Loucy (cell line): ENCODE results near the gene DIRAS2.

Source experiments
- H2AFZ ChIP-seq: fragments of 200-600 bp; sonication (generic); 2 replicates; pipeline ENCODE4 v1.6.0; 2016; ENCODE audit warnings: antibody characterized with exemption, mild to moderate bottlenecking, low read length, moderate library complexity
- H3F3A ChIP-seq: fragments of 200-600 bp; 2 replicates; pipeline ENCODE4 v1.6.0; 2016; ENCODE audit warnings: antibody characterized with exemption, low read depth, mild to moderate bottlenecking
- H3K27me3 ChIP-seq: fragments of 200-600 bp; sonication (generic); 2 replicates; pipeline ENCODE4 v1.6.1; 2014; ENCODE audit warnings: low read length, mild to moderate bottlenecking; ENCODE audit not compliant: insufficient read depth, poor library complexity, severe bottlenecking
- H3K36me3 ChIP-seq: fragments of 200-600 bp; sonication (generic); 2 replicates; pipeline ENCODE4 v1.6.1; 2016; ENCODE audit warnings: low read length; ENCODE audit not compliant: insufficient read depth
- H3K4me1 ChIP-seq: fragments of 200-600 bp; sonication (generic); 2 replicates; pipeline ENCODE4 v1.5.1; 2014; ENCODE audit warnings: low read length, mild to moderate bottlenecking; ENCODE audit not compliant: insufficient read depth, poor library complexity, severe bottlenecking
- H3K4me2 ChIP-seq: fragments of 200-600 bp; sonication (generic); 2 replicates; pipeline ENCODE4 v1.6.0; 2014; ENCODE audit warnings: antibody characterized with exemption, low read length, low read depth, mild to moderate bottlenecking; ENCODE audit not compliant: poor library complexity, severe bottlenecking
- H3K4me3 ChIP-seq: fragments of 200-600 bp; sonication (generic); 2 replicates; pipeline ENCODE4 v1.5.1; 2014; ENCODE audit warnings: low read length, mild to moderate bottlenecking, mixed read lengths; ENCODE audit not compliant: poor library complexity, severe bottlenecking
- H3K79me2 ChIP-seq: fragments of 200-600 bp; sonication (generic); 2 replicates; pipeline ENCODE4 v1.6.1; 2014; ENCODE audit warnings: low read length; ENCODE audit not compliant: insufficient read depth
- H3K9ac ChIP-seq: fragments of 200-600 bp; sonication (generic); 2 replicates; pipeline ENCODE4 v1.6.0; 2014; ENCODE audit warnings: mild to moderate bottlenecking, low read depth, low read length, moderate library complexity; ENCODE audit not compliant: poor library complexity, severe bottlenecking
- H3K9me2 ChIP-seq: fragments of 200-600 bp; sonication (generic); replicated peaks from 2 replicates; pipeline ENCODE4 v1.6.1; 2016; ENCODE audit warnings: low read depth, low read length, mixed read lengths
- H3K9me3 ChIP-seq: fragments of 200-600 bp; sonication (generic); 2 replicates; pipeline ENCODE4 v1.6.1; 2014; ENCODE audit warnings: mild to moderate bottlenecking, antibody characterized with exemption, low read length, low read depth; ENCODE audit not compliant: insufficient read depth
- H4K20me1 ChIP-seq: fragments of 200-600 bp; sonication (generic); 2 replicates; pipeline ENCODE4 v1.6.0; 2014; ENCODE audit warnings: antibody characterized with exemption, low read length, mild to moderate bottlenecking; ENCODE audit not compliant: insufficient read depth, poor library complexity, severe bottlenecking
- EZH2phosphoT487 ChIP-seq: fragments of 200-600 bp; IDR thresholded peaks from 2 replicates; pipeline ENCODE4 v1.6.1; 2018; ENCODE audit warnings: antibody characterized with exemption, mild to moderate bottlenecking, moderate library complexity, borderline replicate concordance
- TF ChIP-seq, protein P1 (sequence below): fragments of 200-600 bp; sonication (generic); conservative IDR thresholded peaks from 2 replicates; pipeline ENCODE4 v1.5.1; 2014; ENCODE audit warnings: mild to moderate bottlenecking, antibody characterized with exemption, low read length

Gene DIRAS2

DNA sequence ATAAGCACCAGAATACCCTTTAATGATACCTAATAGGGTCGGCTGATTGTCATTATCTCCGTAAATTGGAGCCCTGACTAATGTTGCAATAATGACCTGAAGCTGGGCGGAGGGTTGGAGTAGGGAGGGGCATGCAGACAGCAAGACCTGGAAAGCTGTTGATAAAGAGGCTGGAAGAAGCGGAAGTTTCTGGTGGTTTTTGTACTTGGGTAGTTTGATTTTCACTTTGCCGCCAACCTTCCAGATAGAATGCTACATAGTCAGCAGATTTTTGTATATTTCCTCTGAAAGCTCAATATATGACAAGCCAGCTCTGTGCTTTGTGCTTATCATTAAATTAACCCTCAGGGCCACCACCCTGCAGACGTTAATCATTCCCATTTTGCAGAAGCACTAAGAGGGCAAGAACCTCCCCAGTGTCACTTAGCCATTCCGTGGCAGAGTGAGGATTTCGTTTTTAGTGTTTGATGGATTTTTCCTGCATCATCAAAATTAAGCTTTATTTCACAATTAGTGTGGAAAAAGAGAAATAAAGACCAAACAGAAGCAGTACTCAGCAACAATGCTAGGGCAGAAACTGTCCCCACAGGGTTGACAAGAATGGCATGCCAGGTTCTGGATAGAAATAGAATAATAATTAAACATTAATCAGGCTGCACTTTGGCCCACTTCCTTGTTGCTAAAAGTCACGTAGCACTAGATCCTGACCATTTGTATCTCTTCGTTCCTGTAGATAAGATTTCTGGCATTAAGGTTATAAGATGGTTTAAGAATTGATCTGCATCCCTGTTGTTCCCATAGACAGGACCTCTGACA, 34.7 kb downstream of the DIRAS2 start:
- Histone ChIP-seq H3K9me3 (no peaks in the 10 kb centered on the region), H4K20me1 (no peaks in the 10 kb centered on the region), H3K4me3 (no peak overlapping the region), H3F3A (no peaks in the 10 kb centered on the region), H3K9me2 (no peaks in the 10 kb centered on the region), H3K4me2 (no peak overlapping the region), H3K79me2 (no peaks in the 10 kb centered on the region), H3K36me3 (no peaks in the 10 kb centered on the region), H3K4me1 (no peaks in the 10 kb centered on the region), H2AFZ (no peak overlapping the region), H3K27me3 (no peaks in the 10 kb centered on the region), H3K9ac (no peak overlapping the region)
- TF ChIP-seq, protein P1, sequence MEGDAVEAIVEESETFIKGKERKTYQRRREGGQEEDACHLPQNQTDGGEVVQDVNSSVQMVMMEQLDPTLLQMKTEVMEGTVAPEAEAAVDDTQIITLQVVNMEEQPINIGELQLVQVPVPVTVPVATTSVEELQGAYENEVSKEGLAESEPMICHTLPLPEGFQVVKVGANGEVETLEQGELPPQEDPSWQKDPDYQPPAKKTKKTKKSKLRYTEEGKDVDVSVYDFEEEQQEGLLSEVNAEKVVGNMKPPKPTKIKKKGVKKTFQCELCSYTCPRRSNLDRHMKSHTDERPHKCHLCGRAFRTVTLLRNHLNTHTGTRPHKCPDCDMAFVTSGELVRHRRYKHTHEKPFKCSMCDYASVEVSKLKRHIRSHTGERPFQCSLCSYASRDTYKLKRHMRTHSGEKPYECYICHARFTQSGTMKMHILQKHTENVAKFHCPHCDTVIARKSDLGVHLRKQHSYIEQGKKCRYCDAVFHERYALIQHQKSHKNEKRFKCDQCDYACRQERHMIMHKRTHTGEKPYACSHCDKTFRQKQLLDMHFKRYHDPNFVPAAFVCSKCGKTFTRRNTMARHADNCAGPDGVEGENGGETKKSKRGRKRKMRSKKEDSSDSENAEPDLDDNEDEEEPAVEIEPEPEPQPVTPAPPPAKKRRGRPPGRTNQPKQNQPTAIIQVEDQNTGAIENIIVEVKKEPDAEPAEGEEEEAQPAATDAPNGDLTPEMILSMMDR = no peak
- TF ChIP-seq EZH2phosphoT487 = no peak

DNA sequence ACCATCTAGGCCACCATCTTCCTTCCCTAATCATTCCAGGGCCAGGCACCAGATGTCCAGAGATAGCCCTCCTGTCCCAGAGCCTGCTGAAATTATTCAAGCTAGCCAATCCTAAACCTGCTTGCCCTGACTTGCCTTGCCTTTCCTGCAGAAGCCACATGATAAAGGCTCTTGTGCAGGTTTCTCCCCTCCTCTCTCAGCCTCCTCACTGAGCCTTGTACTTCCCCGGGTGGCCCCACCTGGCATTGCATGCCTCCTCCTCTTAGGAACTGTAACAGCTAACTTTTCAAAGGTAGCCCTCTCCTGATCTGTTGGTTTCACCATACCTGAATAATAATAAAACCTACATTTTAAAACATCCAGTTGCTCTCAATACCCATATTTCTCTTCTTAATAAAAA, 42.6 kb downstream of the DIRAS2 start:
- Histone ChIP-seq H3K4me2 (no peak overlapping the region), H3K9me3 (no peaks in the 10 kb centered on the region), H3F3A (no peaks in the 10 kb centered on the region), H3K36me3 (no peaks in the 10 kb centered on the region), H3K4me3 (no peak overlapping the region), H3K9me2 (no peaks in the 10 kb centered on the region), H4K20me1 (no peaks in the 10 kb centered on the region), H3K79me2 (no peaks in the 10 kb centered on the region), H3K27me3 (no peaks in the 10 kb centered on the region), H3K4me1 (no peaks in the 10 kb centered on the region), H2AFZ (no peak overlapping the region), H3K9ac (no peak overlapping the region)
- TF ChIP-seq EZH2phosphoT487 = no peak
- TF ChIP-seq, protein P1 = no peak

DNA sequence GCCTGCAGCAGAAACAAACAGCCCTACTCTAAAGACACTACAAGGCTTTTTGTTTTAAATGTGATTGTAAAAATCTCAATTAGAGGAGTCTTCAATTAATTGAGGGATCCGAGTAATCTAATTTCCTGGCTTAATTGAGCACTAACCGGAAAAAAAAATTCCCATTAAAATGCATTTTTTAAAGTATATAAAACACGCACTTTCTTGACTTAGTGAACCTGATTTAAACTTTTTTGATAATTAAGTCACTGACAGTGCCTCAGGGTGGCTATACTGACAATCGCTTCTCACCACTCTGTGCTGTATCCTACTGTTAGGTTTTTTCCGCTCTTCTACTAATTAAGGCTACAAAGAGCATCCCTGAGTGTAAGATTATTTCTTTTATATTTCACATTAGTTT, 44.4 kb downstream of the DIRAS2 start:
- Histone ChIP-seq H3K4me3 (no peak overlapping the region), H3K36me3 (no peaks in the 10 kb centered on the region), H3K9me2 (no peaks in the 10 kb centered on the region), H3K79me2 (no peaks in the 10 kb centered on the region), H3K9ac (no peak overlapping the region), H3K4me2 (no peak overlapping the region), H4K20me1 (no peaks in the 10 kb centered on the region), H3K9me3 (no peaks in the 10 kb centered on the region), H3K27me3 (no peaks in the 10 kb centered on the region), H3F3A (no peaks in the 10 kb centered on the region), H3K4me1 (no peaks in the 10 kb centered on the region), H2AFZ (no peak overlapping the region)
- TF ChIP-seq EZH2phosphoT487 = no peak
- TF ChIP-seq, protein P1 = no peak
